DMS 273 (cell line): ENCODE results near the gene BBX.

Source experiments
- DNase-seq: peaks from one replicate; lab custom pipeline; 2025; ENCODE audit not compliant: unreplicated experiment; lab: John Stamatoyannopoulos, UW

BBX gene

GRCh38 chr3:107598926-107599771 is 76.4 kb downstream of the BBX start:
- peak; percentile 49 for DNase-seq

GRCh38 chr3:107599772-107600145 is 77.0 kb downstream of the BBX start:
- DNase-seq: no peak

GRCh38 chr3:107600780-107601179 is 78.0 kb downstream of the BBX start:
- no peak for DNase-seq

GRCh38 chr3:107604057-107604822 is 81.5 kb downstream of the BBX start:
- DNase-seq: no peak

GRCh38 chr3:107611775-107612469 is 89.2 kb downstream of the BBX start:
- DNase-seq: no peak

GRCh38 chr3:107612664-107613084 is 89.9 kb downstream of the BBX start:
- DNase-seq: no peak

GRCh38 chr3:107619549-107619948 is 96.8 kb downstream of the BBX start:
- no peak for DNase-seq

- no peak for DNase-seq
Observed at GRCh38 chr3:107620534-107620933, 97.8 kb downstream of the BBX start.

- DNase-seq: no peak
Observed at GRCh38 chr3:107621465-107621864, 98.7 kb downstream of the BBX start.

- DNase-seq: peak; percentile 22
Observed at GRCh38 chr3:107627962-107628542, 105.3 kb downstream of the BBX start.

GRCh38 chr3:107629566-107629965 is 106.8 kb downstream of the BBX start:
- DNase-seq: no peak

- DNase-seq: no peak
Observed at GRCh38 chr3:107630779-107631178, 108.0 kb downstream of the BBX start.

GRCh38 chr3:107632576-107632975 is 109.8 kb downstream of the BBX start:
- DNase-seq: no peak

- DNase-seq: no peak
Observed at GRCh38 chr3:107633327-107634098, 110.8 kb downstream of the BBX start.

GRCh38 chr3:107634099-107634489 is 111.3 kb downstream of the BBX start:
- DNase-seq: no peak

- DNase-seq: no peak
Observed at GRCh38 chr3:107637416-107638183, 114.8 kb downstream of the BBX start.

GRCh38 chr3:107641572-107642307 is 119.0 kb downstream of the BBX start:
- peak; percentile 7 for DNase-seq

GRCh38 chr3:107643038-107643883 is 120.5 kb downstream of the BBX start:
- peak; percentile 42 for DNase-seq
